Stimulated activated CD4-positive, alpha-beta T cell treated with anti-CD3 and anti-CD28 coated beads, Interleukin-4, amount 100 ng/mL, for 24 hours (primary cell): ENCODE data around the gene HHEX.

ENCODE experiments used
- DNase-seq: peaks from one replicate; pipeline ENCODE4 v3.0.0-alpha.2; 2020

The HHEX gene

GRCh38 chr10:92695679-92696605 is 6.2 kb downstream of the HHEX start:
- DNase-seq = no peak

- no peak for DNase-seq
Observed at GRCh38 chr10:92696606-92697383, 7.0 kb downstream of the HHEX start.

DNA sequence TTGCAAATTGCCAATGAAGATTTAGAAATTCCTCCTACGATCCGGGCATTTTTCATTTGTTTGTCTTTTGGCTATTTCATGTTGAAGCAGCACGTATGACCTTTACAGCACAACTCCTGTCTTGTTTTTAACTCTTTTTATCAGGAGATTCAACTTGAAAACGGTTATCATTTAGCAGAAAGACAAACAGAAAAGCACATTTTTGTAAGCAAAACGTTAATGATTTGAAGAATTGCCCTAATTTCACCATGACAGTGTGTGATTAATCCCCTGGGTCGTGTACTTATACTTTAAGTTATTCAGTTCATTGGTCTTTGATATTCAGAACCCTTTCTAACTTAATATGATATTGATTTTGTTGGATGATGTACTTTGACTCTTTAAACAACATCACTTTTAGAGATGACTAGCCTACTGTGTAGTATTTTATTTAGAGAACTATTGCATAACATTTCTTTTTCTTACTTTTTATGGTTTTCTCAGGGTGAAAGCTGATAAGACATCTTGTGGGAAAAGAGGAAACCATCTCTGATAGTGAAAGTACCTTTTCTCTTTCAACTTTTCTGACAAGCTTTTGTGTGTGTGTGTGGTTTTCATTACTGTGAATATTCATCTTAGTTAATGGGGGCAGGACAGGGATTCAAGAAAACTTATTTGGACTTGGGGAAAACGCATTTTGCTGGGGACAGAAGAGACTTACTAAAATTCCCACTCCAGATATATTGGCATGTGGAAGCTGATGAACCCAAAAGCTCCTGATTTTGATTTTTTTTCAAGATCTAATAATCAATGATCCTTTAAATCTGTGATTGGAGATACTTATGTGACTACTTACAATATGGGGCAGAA is 8.1 kb downstream of the HHEX start:
- no peak for DNase-seq

GRCh38 chr10:92699193-92699517 is 9.4 kb downstream of the HHEX start:
- no peak for DNase-seq

DNA sequence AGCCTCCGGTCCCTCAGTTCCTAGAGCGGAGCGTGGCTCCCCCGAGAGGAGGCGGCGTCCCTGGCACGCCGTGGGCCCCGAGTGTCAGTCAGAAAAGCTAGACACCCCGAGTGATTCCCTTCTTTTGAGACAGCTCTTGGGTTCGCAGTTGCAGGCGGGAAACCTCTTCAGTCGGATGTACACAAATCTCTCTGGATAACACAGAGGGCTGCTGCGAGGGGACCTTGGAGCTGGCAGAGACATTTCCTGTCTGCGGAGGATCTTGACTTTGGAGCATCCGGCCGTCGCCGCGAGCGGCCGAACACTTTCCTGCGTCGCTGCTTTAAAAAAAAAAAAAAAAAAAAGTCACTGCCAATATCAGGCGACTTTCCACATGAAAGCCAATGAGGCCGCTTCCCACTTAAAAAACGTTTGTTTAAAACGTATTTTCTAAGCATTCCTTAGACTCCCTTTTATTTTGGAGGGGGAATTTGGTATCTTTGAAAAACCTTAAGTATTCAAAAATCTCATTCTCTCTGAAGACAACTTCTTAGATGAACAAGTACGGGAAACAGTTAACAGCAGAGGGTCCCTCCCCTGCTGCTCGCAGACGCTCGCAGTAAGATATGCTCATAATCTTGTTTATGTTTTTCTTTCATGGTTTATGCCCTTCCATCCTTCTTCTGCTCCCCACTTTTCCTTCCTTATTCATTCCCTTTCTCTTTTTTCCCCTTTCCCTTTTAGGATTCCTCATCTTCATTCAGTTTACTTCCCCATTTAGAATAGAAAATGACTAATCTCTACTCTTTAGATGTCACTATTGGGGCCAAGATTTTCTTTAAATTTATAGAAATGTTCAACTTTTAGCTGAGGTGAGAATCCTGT is 10.0 kb downstream of the HHEX start:
- no peak for DNase-seq

- no peak for DNase-seq
Observed at GRCh38 chr10:92702301-92702916, 12.7 kb downstream of the HHEX start.

DNA sequence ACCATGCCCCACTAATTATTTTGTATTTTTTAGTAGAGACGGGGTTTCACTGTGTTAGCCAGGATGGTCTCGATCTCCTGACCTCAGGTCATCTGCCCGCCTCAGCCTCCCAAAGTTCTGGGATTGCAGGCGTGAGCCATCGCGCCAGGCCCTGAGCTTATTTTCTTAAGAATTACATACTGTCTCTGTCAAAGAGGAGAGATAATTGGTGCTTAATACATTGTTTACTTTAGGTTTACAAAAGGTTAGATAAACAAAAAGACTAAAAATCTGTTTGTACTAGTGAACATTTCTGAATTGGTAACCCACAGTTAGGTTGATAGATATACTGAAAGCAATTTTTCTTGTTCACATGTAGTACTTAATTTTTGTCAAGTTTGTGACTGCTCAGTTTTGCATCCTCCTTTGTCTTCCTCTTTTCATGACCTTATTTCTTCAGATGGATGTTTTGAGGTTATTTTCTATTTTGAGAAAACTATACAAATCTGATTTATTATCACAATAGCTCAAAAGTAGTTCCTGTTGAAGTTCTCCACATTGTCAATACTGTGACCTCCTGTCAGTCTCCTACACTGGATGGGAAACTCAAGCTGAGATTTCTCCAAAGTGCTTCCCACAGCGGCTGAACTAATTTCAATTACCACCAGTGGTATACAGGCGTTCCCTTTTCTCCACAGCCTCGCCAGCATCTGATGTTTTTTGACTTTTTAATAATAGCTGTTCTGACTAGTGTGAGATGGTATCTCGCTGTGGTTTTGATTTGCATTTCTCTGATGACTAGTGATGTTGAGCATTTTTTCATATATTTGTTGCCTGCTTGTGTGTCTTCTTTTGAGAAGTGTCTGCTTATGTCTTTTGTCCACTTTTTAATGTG is 22.5 kb downstream of the HHEX start:
- DNase-seq = no peak

DNA sequence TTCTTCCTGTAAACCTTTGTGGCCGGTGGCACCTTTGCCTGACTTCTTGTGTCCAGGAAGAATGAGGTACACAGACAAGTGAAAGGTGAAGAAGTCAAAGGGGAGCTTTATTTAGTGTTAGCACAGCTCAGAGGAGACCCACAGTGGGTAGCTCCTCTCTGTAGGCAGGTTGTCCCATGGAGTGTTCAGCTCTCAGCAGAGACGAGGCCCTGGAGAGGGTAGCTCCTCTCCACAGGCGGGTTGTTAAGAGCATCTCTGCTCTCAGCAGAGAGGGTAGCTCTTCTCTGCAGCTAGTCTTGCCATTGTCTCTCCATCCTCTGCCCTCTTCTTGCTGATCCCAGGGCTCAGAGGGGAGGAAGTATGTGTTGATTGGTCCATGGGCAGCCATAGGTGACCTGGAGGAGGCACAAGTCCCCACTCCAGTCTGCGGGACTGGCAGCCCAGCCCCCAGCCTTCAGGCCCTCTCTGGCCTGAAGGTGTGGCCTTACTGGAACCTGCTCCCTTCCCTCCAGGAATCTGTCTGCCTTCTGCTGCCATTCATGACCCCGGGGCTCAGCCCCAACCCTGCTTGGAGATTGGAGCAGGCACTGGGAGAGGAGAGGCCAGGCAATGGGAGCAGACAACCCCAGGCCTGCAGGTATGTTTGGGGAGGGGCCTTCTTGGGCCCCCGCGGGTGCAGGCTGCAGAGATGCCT is 24.5 kb downstream of the HHEX start:
- DNase-seq = no peak

DNA sequence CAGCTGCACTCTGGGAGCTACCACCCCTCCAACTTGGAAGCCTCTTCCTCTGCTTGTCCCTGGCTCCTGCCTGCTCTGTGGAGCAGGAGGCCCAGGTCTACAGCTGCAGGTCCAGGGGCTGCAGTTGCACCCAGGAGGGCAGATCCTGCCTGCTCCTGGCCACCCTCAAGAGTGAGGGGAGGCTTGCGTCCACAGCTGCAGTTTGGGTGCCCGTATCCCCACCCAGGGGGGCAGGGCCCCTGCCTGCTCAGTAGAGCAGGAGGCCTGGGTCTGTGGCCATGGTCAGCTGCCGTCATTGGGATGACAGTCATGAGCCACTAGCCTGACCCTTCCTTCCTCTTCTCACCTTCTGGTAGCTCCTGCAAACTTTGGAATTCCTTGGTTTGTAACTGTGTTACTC is 25.1 kb downstream of the HHEX start:
- DNase-seq = no peak

DNA sequence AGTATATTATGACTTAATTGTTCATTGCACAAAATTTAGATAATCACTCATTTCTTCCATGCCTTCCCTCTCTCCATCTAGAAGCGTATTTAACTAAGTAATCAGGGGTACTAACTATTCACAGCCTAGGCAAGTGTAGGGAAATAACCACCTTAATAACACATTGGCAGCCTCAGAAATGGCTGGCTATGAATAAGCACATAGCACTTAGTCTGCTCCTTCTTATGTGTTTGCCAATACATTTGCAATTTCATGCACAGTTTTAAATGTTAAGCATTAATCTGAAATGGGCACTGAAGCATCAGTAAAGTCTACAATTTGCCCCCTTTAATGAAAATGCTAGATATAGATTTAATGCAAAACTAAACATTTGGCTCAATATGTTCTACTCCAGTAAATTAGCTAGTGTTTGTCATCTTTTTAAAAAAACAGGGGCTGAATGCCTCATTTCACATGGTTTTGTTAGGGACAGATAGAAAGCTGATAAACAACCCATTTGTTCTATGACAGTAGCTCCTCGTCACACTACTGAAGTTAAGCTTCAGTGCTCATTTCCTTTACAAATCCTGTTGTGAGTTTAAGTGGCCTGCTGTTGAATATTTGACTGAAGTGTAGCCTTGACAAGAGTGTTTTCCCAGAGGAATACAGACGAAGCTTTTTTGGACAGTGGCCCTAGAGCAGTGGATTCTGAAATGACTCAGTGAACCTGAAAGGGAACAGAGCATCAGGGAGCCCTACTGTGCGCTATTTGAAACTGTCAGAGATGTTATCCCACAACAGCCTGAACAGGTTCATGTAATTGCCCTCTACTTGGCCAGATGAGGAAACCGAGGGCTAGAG is 30.5 kb downstream of the HHEX start:
- DNase-seq = no peak

GRCh38 chr10:92720831-92721165 is 31.0 kb downstream of the HHEX start:
- DNase-seq = no peak

GRCh38 chr10:92722349-92722748 is 32.6 kb downstream of the HHEX start:
- no peak for DNase-seq

- no peak for DNase-seq
Observed at GRCh38 chr10:92727141-92727540, 37.4 kb downstream of the HHEX start.

DNA sequence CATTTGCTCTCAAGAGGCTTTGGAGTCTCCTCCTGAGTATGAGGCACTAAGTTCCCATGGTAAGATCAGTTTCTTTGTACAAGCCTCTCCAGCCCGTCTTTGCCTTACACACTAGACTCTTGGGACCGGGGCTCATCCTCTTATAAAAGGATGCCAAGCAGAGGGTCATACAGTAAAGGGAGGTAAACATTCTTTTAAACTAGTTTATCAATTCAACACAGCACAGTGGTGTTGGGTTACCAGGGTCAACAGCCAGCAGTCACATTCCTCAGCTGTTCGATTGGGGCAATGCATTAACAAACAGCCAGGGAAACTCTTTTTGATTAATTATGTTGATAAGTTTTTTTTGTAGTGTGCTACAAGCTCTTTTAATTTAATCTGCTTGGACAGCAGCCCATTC is 37.8 kb downstream of the HHEX start:
- no peak for DNase-seq

DNA sequence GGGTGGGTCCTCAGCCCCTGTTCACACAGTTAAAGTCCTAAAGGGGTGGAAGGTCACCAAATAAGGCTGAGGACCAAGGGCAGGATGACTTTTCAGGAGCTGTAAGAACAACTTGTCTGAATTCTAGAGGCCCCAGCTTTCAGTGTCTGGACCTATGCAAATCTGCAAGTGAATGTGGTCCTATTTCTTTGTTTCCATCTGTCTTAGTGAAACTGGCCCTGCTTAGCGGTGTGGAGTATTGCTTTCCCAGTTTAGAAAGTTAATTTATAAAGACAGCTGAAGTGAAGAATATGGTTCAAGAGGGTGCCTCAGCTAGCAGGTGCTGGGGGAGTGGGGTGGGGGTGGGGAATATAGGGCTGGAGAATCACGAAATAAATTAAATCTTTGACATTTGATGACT is 40.1 kb downstream of the HHEX start:
- no peak for DNase-seq

GRCh38 chr10:92732958-92733357 is 43.2 kb downstream of the HHEX start:
- DNase-seq = no peak

GRCh38 chr10:92734301-92734700 is 44.5 kb downstream of the HHEX start:
- DNase-seq = no peak

- no peak for DNase-seq
Observed at GRCh38 chr10:92735938-92736337, 46.2 kb downstream of the HHEX start.

GRCh38 chr10:92737484-92737883 is 47.7 kb downstream of the HHEX start:
- DNase-seq = no peak
